GM21529 (cell line): Measurements from ENCODE around the gene CUL2.
"Not testable (repeated sequence)": the region's sequence is repeated elsewhere in the genome, so short reads cannot be mapped to it uniquely, and the experiment has no call there.

Experiments
- ATAC-seq: cut with Tn5 transposase; IDR thresholded peaks from one replicate; pipeline ENCODE4 v1.9.1; 2021; ENCODE audit not compliant: unreplicated experiment

The CUL2 gene

GRCh38 chr10:34985146-34985545 lies 105.0 kb downstream of the CUL2 start:
- ATAC-seq: no peak

- no peak for ATAC-seq
These were observed 108.3 kb downstream of the CUL2 start for GRCh38 chr10:34981844-34982243.

DNA sequence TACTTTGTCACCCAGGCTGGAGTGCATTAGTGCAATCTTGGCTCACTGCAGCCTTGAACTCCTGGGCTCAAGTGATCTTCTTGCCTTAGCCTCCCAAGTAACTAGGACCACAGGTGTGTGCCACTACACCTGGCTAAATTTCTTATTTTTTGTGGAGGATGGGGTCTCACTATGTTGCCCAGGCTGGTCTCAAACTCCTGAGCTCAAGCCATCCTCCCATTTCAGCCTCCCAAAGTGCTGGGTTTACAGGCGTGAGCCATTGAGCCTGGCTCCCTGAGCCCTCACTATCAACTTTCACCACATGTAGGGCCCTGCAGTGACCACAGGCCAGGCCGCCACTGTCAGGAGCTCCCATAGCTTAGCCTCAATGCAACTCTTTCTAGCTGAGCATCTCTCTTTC lies 110.2 kb downstream of the CUL2 start:
- ATAC-seq: no peak

GRCh38 chr10:34978080-34978479 lies 112.1 kb downstream of the CUL2 start:
- ATAC-seq: no peak

DNA sequence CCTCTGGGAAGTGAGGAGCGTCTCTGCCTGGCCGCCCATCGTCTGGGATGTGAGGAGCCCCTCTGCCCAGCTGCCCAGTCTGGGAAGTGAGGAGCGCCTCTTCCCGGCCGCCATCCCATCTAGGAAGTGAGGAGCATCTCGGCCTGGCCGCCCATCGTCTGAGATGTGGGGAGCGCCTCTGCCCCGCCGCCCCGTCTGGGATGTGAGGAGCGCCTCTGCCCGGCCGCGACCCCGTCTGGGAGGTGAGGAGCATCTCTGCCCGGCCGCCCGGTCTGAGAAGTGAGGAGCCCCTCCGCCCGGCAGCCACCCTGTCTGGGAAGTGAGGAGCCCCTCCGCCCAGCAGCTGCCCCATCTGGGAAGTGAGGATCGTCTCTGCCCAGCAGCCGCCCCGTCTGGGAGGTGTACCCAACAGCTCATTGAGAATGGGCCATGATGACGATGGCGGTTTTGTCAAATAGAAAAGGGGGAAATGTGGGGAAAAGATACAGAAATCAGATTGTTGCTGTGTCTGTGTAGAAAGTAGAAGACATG lies 113.7 kb downstream of the CUL2 start:
- ATAC-seq: not testable (repeated sequence)

- not testable (repeated sequence) for ATAC-seq
These were observed 115.6 kb downstream of the CUL2 start for GRCh38 chr10:34974364-34975065.

GRCh38 chr10:34973757-34974156 lies 116.4 kb downstream of the CUL2 start:
- not testable (repeated sequence) for ATAC-seq

- ATAC-seq: not testable (repeated sequence)
These were observed 117.0 kb downstream of the CUL2 start for GRCh38 chr10:34973121-34973520.

DNA sequence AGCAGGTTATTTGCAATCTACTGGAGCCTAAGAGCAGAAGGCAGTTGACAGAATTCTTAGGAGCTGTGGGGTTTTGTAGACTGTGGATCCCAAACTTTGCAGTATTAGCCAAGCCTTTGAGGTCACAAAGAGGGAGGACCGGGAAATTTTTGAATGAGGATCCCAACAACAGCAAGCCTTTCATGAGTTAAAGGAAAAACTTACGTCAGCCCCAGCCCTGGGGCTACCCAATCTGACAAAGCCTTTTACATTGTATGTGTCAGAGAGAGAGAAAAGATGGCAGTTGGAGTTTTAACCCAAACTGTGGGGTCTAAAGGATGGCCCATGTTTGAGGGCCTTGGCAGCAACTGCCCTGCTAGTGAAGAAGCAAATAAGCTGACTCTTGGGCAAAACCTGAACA lies 117.5 kb downstream of the CUL2 start:
- not testable (repeated sequence) for ATAC-seq

DNA sequence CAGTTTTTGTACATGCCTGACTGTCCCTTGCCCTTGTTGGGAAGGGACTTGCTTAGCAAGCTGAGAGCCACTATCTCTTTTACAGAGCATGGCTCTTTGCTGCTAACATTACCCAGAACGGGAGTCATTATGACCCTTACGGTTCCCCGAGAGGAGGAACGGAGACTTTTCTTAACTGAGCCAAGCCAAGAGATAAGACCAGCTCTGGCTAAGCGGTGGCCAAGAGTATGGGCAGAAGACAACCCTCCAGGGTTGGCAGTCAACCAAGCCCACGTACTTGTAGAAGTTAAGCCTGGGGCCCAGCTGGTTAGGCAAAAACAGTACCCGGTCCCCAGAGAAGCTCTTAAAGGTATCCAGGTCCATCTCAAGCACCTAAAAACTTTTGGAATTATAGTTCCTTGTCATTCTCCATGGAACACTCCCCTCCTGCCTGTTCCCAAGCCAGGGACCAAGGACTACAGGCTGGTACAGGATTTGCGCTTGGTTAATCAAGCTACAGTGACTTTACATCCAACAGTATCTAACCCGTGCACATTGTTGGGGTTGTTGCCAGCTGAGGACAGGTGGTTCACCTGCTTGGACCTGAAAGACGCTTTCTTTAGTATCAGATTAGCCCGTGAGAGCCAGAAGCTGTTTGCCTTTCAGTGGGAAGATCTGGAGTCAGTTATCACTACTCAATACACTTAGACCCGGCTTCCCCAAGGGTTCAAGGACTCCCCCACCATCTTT lies 118.4 kb downstream of the CUL2 start:
- ATAC-seq: not testable (repeated sequence)

DNA sequence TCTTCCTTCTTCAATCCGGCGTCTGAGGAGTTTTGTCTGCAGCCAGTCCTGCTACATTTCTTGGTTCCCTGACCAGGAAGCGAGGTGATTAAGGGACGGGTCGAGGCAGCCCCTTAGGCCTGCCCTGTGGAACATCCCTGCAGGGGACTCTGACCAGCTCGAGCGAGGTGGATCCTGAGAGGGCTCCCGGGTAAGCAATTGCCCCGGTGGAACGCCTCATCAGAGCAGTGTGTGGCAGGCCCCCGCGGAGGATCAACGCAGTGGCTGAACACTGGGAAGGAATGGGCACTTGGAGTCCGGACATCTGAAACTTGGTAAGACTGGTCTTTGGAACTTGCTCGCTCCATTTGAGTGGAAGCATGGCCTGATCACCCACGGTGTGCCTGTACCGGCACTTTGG lies 121.0 kb downstream of the CUL2 start:
- ATAC-seq: no peak

DNA sequence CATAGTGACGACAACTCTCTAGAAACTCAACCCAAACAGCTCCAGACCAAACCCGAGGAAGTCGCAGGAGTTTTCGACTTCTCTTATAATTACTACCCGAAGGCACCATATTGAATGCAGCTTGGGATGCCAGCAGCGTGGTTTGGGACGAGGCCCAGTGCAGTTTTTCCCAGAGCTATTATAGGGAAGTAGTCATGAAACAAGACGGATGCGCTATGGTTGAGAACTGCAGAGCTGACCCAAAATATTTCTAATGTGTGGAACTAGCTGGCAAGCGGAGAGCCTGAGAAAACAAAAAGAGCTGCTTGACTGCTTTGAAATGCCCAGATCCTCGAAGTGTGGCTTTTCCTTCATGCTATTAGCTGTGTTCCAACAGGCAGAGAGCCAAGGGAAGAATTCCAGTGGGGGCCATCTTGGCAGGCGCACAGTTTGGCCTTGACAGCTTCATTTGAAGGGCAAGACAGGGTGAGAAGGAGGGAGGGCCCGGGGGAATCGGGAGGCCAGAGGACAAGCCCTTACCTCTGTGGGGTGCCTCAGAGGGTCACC lies 122.7 kb downstream of the CUL2 start:
- ATAC-seq: no peak

- no peak for ATAC-seq
These were observed 123.7 kb downstream of the CUL2 start for GRCh38 chr10:34966451-34966850.

- no peak for ATAC-seq
These were observed 124.1 kb downstream of the CUL2 start for GRCh38 chr10:34966040-34966439.

GRCh38 chr10:34964166-34964800 lies 125.9 kb downstream of the CUL2 start:
- ATAC-seq: no peak

DNA sequence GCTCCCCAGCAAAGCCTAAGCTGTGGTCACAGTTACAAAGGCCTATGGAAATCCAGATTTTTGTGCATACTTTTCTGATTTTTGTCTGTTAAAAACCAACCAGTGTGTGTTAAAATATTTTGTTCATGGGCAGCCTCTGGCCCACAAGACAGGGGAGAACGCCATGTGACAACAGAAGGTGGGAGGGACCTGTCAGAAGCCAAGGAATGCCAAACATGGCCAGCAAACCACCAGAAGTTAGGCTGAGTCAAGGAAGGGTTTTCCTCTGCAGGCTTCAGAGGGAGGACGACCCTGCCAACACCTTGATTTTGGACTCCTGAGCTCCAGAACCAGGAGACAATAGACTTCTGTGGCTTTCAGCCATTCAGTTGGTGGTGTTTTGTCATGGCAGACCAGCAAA lies 127.3 kb downstream of the CUL2 start:
- no peak for ATAC-seq

DNA sequence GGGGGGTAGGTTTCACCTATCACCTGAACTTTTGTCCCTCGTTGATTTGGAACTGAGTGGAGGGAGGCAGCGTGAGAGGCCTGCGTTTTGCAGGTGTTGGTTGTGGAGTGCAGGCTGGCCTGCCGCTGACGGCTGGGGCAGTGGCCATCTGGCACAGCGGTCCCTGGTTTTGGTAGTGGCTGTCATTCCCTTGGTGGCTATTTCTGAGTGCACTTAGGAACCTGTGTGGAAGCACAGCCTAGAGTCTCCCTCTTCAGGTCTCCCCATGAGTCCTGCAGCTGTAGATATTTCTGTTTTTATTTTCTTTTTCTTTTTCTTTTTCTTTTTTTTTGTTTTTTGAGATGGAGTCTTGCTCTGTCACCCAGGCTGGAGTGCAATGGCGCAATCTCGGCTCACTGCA lies 129.2 kb downstream of the CUL2 start:
- no peak for ATAC-seq

DNA sequence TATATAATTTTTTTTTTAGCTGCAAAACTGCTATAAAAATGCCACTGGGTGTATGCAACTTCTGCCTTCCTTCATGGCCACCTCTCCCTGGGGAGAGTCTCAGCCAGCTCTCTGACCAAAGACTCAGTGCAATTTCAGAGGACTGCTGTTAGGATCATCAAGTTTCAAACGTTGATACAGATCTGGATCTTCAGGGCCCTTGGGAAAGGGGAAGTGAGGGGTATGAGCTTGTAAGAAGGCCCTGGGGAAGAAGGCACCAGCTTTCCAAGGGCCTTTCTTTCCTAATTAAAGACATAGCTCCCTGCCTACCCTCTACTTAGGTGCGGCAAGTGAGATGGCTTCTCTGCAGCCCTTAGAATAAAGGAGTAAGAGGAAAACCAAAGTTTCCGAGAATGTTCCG lies 130.4 kb downstream of the CUL2 start:
- ATAC-seq: no peak

- ATAC-seq: no peak
These were observed 130.8 kb downstream of the CUL2 start for GRCh38 chr10:34959321-34959720.
